BE2C (cell line): ENCODE measurements around the gene CAPN14.

ENCODE experiments used
- DNase-seq: peaks from one replicate; pipeline ENCODE4 v3.0.0-alpha.2; 2020
- H3K27me3 ChIP-seq: fragments of 250-450 bp; sonication (Bioruptor Pico); 2 replicates; pipeline ENCODE4 v1.5.1; 2020; ENCODE audit warnings: mild to moderate bottlenecking
- H3K36me3 ChIP-seq: fragments of 250-450 bp; sonication (Bioruptor Pico); 2 replicates; pipeline ENCODE4 v1.5.1; 2020; ENCODE audit warnings: mild to moderate bottlenecking
- H3K4me1 ChIP-seq: fragments of 250-450 bp; sonication (Bioruptor Pico); 2 replicates; pipeline ENCODE4 v1.5.1; 2020
- H3K4me3 ChIP-seq: 2 replicates; pipeline ENCODE4 v1.5.1; 2011; ENCODE audit warnings: low read depth, low read length
- H3K9me3 ChIP-seq: fragments of 250-450 bp; sonication (Bioruptor Pico); 2 replicates; pipeline ENCODE4 v1.5.1; 2020
- TF ChIP-seq, protein P1 (sequence below): IDR thresholded peaks from 2 replicates; pipeline ENCODE4 v1.5.1; 2012; ENCODE audit warnings: mild to moderate bottlenecking, low read depth, low read length

CAPN14 gene

DNA sequence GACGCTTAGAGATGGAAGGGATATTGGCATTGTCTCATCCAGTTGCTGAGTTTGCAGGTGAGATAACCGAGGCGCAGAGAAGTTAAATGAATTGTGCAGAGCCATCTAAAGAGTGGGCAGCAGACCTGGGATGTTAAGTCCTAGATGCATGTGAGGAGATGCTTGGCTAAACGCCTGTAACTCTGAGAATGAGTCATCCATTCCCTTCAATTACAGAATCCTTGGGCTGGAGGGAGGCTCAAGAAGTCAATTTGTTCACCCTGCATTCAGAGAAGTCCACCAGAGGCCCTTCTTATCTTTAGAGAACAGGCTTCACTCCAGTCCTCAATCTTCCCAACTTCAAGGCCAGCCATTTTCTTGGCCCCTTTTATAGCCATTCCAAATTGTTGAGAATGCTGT is 18.2 kb upstream of the CAPN14 start:
- Histone ChIP-seq H3K9me3 (no peaks in the 10 kb centered on the region), H3K36me3 (no peaks in the 10 kb centered on the region), H3K4me1 (no peaks in the 10 kb centered on the region), H3K4me3 (no peak overlapping the region), H3K27me3 (peaks cover 12% of the 10 kb centered on the region)
- no peak for DNase-seq
- TF ChIP-seq, protein P1, sequence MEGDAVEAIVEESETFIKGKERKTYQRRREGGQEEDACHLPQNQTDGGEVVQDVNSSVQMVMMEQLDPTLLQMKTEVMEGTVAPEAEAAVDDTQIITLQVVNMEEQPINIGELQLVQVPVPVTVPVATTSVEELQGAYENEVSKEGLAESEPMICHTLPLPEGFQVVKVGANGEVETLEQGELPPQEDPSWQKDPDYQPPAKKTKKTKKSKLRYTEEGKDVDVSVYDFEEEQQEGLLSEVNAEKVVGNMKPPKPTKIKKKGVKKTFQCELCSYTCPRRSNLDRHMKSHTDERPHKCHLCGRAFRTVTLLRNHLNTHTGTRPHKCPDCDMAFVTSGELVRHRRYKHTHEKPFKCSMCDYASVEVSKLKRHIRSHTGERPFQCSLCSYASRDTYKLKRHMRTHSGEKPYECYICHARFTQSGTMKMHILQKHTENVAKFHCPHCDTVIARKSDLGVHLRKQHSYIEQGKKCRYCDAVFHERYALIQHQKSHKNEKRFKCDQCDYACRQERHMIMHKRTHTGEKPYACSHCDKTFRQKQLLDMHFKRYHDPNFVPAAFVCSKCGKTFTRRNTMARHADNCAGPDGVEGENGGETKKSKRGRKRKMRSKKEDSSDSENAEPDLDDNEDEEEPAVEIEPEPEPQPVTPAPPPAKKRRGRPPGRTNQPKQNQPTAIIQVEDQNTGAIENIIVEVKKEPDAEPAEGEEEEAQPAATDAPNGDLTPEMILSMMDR: no peak

DNA sequence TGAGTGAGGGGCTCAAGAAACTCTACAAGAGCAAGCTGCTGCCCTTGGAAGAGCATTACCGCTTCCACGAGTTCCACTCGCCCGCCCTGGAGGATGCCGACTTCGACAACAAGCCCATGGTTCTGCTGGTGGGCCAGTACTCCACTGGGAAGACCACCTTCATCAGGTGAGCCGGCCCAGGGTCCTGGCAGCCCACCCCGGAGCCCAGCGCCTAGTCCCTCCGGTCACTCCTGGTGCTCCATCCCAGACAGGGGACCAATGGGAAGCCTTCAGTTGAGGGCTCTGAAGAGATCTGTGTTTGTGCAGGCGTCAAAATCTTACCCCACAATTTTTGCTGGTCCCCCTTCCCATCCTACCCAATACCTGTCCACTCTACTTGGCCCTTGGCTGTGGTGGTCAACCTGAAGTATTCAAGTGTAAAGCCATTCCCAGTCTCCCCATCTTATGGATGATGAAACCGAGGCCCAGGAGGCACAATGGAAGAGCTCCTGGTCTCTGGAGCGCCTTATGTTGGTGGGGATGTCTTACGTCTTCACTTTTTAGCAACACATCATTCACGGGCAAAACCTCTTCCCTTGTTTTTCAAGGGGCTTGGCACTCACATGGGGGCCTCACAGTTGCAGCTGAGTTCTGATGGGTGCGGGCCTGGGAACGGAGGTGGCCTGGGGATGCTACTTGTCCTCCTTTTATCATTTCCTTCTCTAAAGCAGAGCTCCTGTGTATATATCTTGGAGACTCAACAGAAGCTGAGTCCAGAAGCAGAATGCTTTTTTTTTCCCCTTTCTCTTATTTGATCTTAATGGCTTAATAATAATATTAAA is 17.6 kb upstream of the CAPN14 start:
- Histone ChIP-seq H3K4me1 (no peaks in the 10 kb centered on the region), H3K4me3 (peak overlapping the region; percentile 75), H3K36me3 (no peaks in the 10 kb centered on the region), H3K27me3 (peaks cover 17% of the 10 kb centered on the region), H3K9me3 (no peaks in the 10 kb centered on the region)
- no peak for DNase-seq
- TF ChIP-seq, protein P1: no peak

DNA sequence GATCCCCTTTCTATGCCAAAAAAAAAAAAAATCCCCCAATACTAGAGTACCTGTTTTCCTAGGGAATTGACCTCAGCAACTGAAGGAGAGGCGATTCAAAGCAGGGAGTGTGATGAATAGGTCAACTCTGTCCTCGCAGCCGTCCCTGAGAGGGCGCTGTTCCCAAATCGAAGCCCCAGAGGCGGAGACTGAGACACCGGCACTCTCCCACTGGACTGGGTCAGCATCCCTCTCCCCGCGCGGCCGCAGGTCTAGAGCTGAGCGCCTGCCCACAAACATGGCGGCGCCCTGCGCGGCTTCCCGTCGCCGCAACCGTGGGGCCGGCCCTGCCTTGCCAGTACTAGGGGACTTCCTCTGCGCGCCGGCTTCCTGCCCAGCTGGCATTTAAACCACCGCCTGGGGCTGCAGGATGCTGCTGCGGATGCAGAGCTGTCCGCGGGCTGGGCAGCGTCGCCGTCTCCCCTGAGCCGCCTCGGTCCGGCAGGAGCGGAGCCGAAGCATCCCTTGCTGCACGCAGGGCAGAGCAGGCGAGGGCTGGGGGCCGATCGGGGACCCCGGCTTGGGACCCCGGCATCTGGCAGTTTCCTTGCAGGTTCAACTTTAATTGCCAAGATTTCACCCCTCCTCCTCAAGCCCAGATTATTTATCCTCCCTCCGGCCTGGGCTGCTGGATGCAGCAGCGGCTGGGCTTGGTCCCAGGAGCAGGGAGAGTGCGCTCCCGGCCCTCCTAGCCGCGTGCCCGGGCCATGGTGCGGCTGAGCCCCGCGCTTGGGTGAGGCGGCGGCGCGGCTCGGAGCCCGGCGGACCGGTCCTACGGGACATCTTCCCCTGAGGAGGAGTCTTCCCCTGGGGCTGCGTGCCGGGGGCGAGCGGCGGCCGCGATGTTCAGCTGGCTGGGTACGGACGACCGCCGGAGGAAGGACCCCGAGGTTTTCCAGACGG is 16.7 kb upstream of the CAPN14 start, which contains the start of gene EHD3:
Gene EHD3 (plus strand): TSS at position 412 of the 942 bp plus-strand sequence. CDS start 470 bp downstream, at position 882.
- TF ChIP-seq, protein P1: peak; percentile 86
- Histone ChIP-seq H3K4me1 (no peaks in the 10 kb centered on the region), H3K4me3 (peak within 1 kb of the TSS; percentile 75), H3K36me3 (no peaks in the 10 kb centered on the region), H3K9me3 (no peaks in the 10 kb centered on the region), H3K27me3 (peaks cover 19% of the 10 kb centered on the region)
- DNase-seq: peak; percentile 98

DNA sequence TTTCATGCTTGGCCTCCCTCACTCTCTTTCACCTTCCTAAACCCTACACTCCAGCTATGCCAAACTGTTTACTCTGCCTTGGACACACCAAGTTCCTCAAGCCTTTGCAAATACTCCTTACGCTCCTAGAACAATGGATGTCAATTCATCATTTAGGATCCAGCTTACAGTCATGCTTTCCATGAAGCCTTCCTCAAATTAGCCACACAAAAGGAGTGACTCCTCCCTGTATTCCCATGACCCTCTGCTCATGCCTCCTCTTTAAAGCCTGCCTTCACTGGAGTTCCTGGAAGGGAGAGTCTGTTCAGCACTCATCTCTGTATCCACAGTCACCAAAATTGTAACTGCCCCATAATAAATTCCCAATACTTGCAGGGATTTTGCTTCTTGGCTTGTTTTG is 15.9 kb upstream of the CAPN14 start:
- peaks cover 19% of the 10 kb centered on the region for H3K27me3 ChIP-seq
- no peak for DNase-seq
- no peaks in the 10 kb centered on the region for H3K36me3 ChIP-seq
- peak overlapping the region; percentile 75; the same call in 1 of the 2 replicates for H3K4me3 ChIP-seq
- H3K9me3 ChIP-seq: no peaks in the 10 kb centered on the region
- TF ChIP-seq, protein P1: no peak
- H3K4me1 ChIP-seq: no peaks in the 10 kb centered on the region

DNA sequence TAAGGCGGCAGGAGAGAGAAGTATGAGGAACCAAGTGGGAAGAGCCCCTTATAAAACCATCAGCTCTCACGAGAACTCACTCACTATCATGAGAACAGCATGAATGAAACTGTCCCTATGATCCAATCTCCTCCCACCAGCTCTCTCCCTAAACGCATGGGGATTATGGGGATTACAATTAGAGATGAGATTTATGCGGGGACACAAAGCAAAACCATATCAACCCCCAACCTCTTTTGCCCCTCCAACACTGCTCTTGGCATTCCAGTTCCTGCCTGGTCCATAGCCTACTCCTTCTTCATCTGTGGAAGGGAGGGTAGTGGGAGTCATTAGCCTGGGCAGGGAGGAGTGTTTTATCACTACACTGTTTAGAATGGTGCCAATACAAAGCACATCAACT is 15.3 kb upstream of the CAPN14 start:
- Histone ChIP-seq H3K4me1 (no peaks in the 10 kb centered on the region), H3K36me3 (no peaks in the 10 kb centered on the region), H3K9me3 (no peaks in the 10 kb centered on the region), H3K4me3 (no peak overlapping the region), H3K27me3 (peaks cover 24% of the 10 kb centered on the region)
- DNase-seq: no peak
- TF ChIP-seq, protein P1: no peak
